ENCODE data around the gene NOC4L.
"Not testable (repeated sequence)": the region's sequence is repeated elsewhere in the genome, so short reads cannot be mapped to it uniquely, and the experiment has no call there.

The NOC4L gene

GRCh38 chr12:132144115-132144809 lies at the start of gene NOC4L, which contains the start of gene DDX51:
Gene NOC4L, plus strand, starts transcription at chr12:132144457. Its CDS starts 32 bp downstream, at chr12:132144489.
Gene DDX51, minus strand, starts transcription at chr12:132144319. Its CDS starts 23 bp downstream, at chr12:132144296.
- DNase-seq (ENCODE audit: insufficient read length, low spot score) (peak; percentile 100), FAIRE-seq (peak; percentile 93)

GRCh38 chr12:132095520-132096409 lies 48.5 kb upstream of the NOC4L start:
- DNase-seq (ENCODE audit: insufficient read length, low spot score) (no peak), FAIRE-seq (no peak)

GRCh38 chr12:132099739-132100138 lies 44.5 kb upstream of the NOC4L start:
- DNase-seq (ENCODE audit: insufficient read length, low spot score) = no peak
- FAIRE-seq = no peak

DNA sequence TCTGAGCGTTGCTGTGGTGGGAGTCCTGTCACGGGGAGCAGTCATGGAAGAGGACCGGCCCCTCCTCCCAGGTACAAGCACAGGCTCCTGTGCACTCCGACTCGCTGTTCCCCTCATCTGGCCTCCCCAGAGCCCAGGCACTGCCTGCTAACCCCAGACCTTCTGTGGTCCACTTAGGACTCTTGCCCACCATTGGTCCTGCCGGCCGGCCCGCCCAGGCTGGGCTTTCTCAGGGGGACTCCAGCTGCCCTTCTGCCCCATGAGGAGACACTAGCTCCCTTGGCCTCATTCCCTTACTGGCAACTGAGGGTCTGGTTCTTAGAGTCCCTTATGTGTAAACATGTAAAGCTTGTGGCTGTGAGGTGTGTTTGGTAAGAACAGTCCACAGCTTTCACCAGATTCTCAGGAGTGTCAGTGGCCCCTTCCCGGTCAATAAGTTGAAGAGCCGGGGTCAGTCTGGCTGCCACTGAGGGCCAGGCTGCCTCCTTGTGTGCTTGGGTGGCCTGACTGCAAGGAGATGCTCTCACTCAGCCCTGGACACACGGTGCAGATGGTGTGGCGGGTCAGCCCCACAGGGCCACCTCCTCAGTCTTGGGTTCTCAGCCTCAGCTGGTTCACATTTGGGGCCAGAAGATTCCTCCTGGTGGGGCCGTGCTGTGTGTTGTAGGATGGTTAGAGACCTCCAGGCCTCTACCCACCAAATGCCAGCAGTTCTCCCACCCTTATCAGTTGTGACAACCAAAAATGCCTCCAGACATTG lies 43.8 kb upstream of the NOC4L start:
- no peak for FAIRE-seq
- no peak for DNase-seq (ENCODE audit: insufficient read length, low spot score)

DNA sequence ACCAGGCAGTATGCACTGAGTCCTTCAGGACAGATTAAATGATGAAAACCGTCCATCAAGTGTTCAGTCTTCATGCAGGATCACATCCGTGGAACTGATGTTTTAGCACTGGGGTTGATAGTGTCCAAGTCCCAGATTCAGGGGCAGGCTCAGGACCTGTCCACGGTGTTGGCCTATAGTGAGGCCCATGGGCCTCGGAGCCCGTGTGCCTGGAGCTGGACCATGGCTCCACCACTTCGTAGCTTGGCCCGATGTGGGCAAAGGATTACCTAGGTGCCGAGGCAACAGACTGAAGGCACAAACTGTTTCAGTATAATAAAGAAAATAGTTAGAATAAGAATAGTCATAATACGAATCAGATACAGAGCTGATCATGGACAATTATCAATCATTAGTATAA lies 42.0 kb upstream of the NOC4L start:
- FAIRE-seq = no peak
- DNase-seq (ENCODE audit: insufficient read length, low spot score) = no peak

- not testable (repeated sequence) for DNase-seq (ENCODE audit: insufficient read length, low spot score); FAIRE-seq
Measured at GRCh38 chr12:132103072-132103471, 41.2 kb upstream of the NOC4L start.

GRCh38 chr12:132103542-132104308 lies 40.5 kb upstream of the NOC4L start:
- no peak for DNase-seq (ENCODE audit: insufficient read length, low spot score)
- no peak for FAIRE-seq

DNA sequence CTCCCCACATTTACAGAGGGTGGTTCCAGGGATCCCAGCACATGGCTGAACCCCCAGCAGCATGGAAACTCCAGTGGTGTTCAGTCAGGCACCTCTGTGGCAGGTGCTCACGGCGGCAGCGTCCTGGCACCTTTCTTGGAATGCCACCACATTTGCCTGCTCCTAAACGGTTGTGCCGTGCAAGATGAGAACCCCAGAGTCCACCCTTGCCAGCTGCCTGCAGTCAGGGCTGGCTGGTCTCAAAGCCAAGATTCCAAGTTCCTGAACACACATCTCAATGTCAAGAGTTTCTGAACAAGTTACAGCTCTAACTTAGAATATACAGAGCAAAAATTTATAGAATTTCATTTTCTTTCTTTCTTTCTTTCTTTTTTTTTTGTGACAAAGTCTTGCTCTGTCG lies 38.8 kb upstream of the NOC4L start:
- DNase-seq (ENCODE audit: insufficient read length, low spot score) (no peak), FAIRE-seq (no peak)

- FAIRE-seq (no peak), DNase-seq (ENCODE audit: insufficient read length, low spot score) (no peak)
Measured at GRCh38 chr12:132106921-132107320, 37.3 kb upstream of the NOC4L start.

GRCh38 chr12:132108211-132108832 lies 35.9 kb upstream of the NOC4L start:
- no peak for DNase-seq (ENCODE audit: insufficient read length, low spot score)
- FAIRE-seq = no peak

GRCh38 chr12:132109741-132110140 lies 34.5 kb upstream of the NOC4L start:
- DNase-seq (ENCODE audit: insufficient read length, low spot score) (no peak), FAIRE-seq (no peak)

- DNase-seq (ENCODE audit: insufficient read length, low spot score) (no peak), FAIRE-seq (no peak)
Measured at GRCh38 chr12:132110677-132111076, 33.6 kb upstream of the NOC4L start.

- DNase-seq (ENCODE audit: insufficient read length, low spot score) (no peak), FAIRE-seq (no peak)
Measured at GRCh38 chr12:132111654-132112304, 32.5 kb upstream of the NOC4L start.

DNA sequence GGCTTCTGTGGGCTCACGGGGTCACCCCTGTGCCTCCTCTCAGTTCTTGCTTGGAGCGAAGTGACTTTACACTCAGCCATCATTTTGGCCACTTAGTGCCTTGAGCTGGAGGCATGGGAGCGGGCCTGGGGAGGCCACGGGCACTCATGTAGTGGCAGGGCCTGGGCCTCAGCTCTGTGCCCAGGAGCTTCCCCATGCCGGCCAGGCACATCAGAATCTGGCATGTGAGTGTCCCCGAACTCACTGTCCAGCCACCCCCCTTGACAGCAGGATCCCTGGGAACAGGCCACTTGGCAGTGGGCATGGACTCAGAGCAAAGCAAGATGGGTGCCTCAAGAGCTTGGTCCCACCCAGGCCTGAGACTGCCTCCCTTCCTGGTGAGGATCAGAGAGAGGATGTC lies 29.6 kb upstream of the NOC4L start:
- no peak for FAIRE-seq
- DNase-seq (ENCODE audit: insufficient read length, low spot score) = no peak

DNA sequence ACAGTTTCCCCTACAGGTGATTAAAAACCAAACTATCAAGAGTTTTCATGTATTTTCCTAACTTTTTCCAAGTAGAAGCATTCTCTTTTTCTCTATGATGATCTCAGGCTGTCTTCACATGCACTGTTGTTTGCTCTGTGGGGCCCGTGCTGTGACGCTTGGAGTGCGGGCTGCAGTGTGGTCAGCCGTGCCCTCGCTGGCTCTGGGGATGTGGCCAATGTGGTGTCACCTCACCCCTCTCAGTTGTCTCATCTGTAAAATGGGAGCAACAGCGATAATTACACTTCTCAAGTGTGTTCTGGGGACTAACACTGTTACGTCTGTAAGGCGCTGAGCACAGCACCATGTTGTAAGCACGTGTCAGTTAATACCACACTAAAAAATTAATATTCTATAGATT lies 28.8 kb upstream of the NOC4L start:
- FAIRE-seq (no peak), DNase-seq (ENCODE audit: insufficient read length, low spot score) (no peak)

GRCh38 chr12:132116709-132117557 lies 27.3 kb upstream of the NOC4L start:
- no peak for FAIRE-seq
- DNase-seq (ENCODE audit: insufficient read length, low spot score) = no peak

DNA sequence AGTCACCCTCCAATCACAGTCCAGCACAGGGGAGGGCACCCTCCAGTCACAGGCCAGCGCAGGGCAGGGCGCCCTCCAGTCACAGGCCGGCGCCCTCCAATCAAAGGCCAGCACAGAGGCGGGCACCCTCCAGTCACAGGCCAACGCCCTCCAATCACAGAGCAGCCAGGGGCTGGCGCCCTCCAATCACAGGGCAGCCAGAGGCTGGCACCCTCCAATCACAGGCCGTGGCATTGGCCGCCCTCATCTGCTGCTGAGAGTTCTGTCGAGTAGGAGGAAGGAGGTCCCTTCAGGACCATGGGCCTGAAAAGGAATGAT lies 26.7 kb upstream of the NOC4L start:
- DNase-seq (ENCODE audit: insufficient read length, low spot score) (no peak), FAIRE-seq (no peak)

GRCh38 chr12:132118876-132119275 lies 25.4 kb upstream of the NOC4L start:
- DNase-seq (ENCODE audit: insufficient read length, low spot score) (no peak), FAIRE-seq (no peak)

DNA sequence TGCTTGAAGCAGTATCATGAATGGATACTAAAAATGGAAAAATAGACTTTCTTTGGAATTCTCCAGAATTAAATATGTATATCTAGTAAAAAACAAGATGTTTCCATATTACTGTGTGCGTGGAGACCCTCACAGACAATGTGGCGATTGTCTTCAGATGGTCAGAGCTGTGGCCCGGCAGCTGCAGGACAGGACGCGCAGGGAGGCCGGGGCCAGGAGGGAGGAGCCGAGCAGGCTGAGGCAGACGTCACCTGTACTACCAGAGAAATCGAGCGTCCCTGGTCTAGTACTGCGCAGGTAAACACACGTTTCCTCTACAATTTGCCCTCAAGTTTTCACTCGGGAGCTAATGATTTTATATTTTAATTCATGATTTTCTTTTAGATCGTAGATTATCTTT lies 23.0 kb upstream of the NOC4L start:
- DNase-seq (ENCODE audit: insufficient read length, low spot score) = no peak

More for the DNA sequence above, 23.0 kb upstream of the NOC4L start:
- no peak for FAIRE-seq
